Medulla oblongata (tissue), 1 donor: ENCODE measurements around the gene JPH3.

Experiments used
- DNase-seq: peaks from one replicate; pipeline ENCODE4 v3.0.0-alpha.2; 2015; ENCODE audit errors: extremely low spot score

The JPH3 gene

DNA sequence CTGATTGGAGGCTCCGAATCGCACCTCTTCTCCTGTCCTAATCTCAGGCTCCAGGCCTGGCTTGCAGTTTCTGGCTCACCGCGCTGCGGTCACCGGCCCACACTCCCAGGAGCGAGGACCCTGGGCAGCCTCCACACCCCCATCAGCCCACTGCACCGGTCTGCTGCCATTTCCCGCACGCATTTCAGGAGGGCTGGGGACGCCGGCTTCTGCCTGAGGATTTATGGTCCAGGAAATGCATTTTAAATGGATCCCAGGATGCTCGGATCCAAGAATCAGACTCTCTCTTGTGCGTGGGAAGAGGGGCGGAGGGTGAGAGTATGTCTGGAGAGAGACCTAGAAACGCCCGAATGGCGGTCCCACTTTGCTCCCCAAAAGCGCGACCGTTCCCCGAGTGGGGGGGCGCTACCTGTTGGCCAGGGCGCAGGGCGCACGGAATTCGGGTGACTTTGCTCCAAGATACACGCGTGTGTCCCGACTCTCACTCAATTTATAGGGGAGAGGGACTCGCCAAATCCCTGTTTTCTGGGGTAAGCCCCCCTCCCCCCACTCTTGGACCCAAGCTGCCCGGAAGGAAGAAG is 817 bp upstream of the JPH3 start:
- no peak for DNase-seq

DNA sequence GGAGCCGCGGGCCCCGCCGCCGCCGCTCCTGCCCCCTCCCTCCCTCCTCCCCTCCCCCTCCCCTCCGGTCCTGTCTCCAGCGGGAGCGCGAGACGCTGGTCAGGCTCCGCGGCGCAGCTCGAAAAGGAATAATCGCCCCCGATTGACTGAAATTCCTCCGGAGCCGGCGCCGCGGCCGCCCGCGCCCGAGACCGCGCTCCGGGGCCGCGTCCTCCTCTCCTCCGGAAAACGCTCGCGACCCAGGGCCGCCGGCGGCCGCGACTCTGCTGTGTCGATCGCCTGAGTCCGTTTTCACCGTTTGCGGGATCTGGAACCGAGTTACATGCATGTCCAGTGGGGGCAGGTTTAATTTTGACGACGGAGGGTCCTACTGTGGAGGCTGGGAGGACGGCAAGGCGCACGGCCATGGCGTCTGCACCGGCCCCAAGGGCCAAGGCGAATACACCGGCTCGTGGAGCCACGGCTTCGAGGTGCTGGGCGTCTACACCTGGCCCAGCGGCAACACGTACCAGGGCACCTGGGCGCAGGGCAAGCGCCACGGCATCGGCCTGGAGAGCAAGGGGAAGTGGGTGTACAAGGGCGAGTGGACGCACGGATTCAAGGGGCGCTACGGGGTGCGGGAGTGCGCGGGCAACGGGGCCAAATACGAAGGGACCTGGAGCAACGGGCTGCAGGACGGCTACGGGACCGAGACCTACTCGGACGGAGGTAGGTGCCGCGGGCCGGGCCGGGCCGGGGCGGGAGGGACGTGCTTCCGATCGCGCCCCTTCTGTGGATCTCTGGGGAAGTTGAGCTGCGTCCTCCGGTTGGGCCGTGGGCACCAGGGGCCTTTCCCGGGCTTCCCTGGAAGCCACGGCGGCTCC is 744 bp downstream of the JPH3 start:
- DNase-seq: no peak

DNA sequence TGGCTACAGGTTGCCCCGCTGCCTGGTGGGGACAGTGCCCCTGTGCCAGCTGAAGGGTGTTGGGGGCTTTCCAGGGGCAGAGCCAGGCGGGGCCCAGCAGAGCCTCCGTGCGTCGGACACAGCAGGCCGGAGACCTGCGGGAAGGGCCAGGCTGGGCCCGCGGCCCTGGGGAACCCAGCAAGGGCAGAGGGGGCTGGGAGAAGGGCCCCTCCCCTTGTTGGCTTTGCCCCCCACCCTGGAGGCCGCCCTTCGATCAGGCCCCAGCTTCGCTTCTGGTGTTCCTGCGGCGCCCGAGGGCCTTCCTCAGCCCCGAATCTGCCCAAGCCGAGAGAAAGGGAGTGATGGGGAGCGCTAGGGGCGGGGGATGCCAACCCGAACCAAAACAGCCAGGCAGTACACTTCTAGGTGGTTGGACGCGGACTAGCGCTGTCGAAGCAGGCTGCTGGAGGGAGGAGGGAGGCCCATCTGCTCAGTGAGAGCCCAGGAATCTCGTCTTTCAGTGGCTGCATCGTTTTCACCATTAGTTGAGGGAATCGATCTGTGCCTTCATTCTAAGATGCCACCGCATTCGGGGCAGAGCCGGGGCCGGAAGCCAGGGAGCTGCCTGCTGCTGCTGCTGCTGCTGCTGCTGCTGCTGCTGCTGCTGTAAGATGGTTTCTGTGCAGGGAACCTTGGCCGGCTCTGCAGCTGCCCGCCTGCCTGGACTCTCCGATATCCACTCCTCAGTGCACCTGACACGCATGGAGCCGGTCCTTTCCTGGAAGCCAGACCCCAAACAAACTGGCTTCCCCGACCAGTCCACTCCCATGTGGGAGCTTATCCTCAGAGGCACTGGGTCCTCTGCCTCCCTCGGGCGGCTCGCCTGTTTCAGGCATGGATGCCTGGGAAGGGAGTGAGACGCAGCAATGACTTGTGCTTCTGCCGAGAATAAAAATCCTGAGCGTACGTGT is 1.7 kb downstream of the JPH3 start:
- DNase-seq: no peak

DNA sequence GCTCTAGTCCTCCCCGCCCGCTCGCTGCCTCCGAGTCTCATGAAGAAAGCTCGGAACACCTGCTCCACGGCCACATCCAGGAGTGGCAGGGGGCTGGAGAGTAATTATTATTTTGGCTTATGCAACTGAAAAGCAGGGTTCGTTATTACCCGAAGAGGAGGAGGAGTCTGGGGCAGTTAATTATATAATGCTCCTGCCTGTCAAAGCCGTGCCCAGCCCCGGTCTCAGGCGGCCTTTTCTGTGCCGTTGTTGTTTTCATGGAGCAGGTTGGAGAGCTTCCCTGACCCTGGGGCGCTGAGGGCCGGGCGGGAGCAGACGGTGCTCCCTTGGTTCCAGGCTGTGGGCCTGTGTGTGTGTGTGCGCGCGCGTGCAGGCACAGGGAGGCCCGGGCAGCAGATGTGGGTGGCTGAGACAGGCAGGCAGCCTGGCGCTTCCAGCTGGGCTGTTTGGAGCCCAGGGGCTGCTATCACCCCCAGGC is 2.4 kb downstream of the JPH3 start:
- DNase-seq: no peak

DNA sequence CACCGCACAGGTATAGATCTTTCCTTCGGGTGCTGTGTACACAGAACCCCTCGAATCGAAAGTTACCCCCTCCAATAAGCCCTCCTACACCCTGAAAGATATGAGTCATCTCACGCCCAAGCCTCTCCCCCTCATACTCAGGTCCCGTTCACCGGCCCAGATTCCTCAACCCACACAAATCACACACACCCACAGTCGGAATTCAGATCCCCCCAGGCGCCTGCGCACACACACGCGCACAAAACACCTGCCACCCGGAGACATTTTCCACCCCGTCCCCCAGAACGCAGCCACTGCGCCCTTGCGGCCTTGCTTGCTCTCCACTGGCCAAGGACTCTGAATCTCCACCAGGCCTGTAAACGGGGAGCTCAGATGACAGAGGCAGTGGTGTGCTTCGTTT is 4.9 kb downstream of the JPH3 start:
- DNase-seq: no peak

DNA sequence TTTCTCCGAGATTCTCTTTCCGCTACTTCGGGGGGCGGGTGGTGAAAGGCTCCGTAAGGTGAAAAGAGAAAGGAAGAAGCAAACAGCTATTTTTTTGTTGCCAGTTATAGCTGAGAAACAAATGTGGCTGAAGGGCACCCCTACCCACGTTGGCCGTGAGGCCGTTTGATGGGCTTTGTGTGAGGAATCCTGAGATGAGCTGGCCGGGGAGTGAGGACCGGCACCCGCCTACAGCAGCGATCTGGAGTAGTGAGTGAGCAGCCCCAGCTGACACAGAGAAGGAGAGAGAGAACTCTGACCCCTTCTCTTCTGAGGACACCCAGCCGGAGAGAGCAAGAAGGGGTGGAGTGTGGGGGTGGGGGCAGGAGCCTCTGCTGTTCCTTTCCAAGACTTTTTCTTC is 5.6 kb downstream of the JPH3 start:
- DNase-seq: no peak

DNA sequence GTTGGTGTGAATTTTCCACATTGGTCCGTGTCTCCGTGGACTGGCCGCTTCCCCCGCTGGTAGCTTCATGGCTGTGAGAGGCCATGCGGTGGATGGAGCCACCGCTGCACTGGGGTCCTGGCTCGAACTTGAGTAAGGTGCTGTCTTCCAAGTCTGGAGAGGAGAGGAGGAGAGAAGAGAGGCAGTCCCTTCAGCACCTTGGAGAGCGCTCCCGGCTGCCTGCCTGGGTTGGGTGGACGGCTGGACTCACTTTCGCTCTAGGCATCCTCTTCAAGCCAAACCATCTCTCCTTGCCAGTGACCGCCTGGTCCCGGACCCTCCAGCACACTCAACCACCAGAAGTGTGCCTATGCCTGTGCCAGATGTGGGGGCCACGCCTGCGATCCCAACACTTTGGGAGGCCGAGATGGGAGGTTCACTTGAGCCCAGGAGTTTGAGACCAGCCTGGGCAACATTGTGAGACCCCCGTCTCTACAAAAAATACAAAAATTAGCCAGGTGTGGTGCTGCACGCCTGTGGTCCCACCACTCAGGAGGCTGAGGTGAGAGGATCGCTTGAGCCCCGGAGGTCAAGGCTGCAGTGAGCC is 6.2 kb downstream of the JPH3 start:
- no peak for DNase-seq

DNA sequence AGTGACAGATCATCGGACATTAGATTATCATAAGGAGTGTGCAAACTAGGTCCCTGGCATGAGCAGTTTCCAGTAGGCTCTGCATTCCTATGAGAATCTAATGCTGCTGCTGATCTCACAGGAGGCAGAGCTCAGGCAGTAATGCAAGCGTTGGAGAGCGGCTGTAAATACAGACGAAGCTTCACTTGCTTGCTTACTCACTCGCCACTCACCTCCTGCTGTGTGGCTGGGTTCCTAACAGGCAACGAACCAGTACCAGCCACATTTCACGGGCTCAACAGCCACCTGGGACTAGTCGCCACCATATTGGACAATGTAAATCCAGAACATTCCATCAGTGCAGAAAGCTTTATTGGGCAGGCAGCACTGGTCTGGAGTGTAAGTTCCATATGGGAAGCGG is 7.7 kb downstream of the JPH3 start:
- no peak for DNase-seq

DNA sequence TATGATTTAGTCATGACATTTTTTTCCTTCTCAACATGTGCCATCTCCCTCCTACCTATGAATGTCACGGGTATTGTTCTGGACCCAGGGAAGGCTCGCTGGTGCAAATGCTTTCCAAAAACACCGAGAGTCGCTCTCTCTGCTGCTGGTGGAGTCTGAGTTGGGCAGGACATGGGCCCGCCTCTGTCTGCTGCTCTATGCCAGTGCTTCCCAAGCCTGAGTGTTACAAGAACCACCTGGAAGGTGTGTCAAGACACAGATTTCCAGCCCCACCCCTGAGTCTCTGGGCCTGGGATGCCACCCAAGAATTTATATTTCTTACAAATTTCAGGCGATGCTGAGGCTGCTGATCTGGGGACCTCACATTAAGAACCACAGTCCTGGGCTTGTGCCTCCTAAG is 9.1 kb downstream of the JPH3 start:
- DNase-seq: no peak

DNA sequence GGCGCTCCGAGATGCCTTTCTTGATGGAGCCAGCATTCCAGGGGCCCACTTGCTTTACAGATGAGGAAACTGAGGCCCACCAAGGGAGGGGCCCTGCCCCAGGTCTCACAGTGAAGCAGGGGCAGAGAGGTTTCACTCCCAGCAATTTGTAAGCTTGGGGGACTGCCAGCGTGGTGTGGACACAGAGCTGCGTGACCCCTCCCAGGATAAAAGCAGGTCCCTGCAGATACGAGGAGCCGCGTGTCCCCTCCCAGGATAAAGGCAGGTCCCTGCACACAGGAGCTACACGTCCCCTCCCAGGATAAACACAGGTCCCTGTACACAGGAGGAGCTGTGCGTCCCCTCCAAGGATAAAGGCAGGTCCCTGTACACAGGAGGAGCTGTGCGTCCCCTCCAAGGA is 11.7 kb downstream of the JPH3 start:
- no peak for DNase-seq

DNA sequence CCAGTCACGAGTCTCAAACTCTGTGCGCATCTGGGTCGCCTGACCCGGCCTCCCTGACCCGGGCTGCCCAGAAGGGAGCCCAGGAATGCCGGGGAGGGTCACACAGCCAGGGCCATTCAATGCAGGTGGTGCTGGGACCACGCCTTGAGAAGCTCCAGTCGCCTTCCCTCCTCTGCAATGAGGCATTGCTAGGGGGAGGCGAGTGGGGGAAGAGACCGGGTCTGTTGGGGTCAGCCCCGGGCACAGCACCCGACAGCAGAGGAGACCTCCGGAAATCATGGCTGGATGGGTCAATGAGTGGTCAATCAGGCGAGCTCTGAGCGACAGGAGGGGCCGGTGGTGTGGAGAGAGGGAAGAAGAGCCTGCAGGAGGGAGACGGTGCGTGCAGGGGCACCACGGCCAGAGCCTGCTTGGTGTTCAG is 13.3 kb downstream of the JPH3 start:
- DNase-seq: no peak

DNA sequence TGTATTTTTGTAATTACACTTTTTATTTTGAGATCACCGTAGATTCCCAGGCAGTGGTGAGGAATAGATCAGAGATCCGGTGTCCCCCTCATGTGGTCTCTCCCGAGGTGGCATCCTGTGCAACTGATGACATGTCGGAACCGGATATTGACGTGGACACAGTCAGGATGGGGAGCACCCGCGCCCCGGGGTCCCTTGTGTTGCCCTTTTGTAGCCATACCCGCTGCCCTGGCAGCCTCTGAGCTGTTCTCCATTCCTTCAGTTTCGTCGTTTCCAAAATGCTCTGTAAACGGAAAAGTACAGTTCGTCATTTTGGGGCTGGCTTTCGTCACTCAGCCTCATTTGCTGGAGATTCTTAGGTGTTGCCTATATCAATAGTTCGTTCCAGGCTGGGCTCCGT is 14.2 kb downstream of the JPH3 start:
- DNase-seq: no peak

DNA sequence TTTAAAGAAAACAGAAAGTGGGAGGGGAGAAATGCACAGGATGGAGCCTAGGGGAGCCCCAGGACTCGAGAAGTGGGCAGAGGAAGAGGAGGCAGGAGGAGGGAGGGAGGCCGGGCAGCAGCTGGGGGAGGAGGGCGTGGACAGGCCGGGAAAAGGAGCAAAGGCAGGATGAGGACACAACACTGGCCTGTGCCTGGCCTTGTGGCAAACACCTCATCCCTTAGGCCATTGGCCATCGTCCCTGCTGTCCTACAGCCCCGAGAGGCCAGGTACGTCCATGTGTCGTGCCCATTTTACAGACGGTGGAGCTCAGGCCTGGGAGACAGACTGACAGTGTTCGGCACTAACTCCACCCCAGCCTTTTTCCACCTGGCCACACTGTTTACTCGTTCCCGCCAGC is 15.9 kb downstream of the JPH3 start:
- no peak for DNase-seq

DNA sequence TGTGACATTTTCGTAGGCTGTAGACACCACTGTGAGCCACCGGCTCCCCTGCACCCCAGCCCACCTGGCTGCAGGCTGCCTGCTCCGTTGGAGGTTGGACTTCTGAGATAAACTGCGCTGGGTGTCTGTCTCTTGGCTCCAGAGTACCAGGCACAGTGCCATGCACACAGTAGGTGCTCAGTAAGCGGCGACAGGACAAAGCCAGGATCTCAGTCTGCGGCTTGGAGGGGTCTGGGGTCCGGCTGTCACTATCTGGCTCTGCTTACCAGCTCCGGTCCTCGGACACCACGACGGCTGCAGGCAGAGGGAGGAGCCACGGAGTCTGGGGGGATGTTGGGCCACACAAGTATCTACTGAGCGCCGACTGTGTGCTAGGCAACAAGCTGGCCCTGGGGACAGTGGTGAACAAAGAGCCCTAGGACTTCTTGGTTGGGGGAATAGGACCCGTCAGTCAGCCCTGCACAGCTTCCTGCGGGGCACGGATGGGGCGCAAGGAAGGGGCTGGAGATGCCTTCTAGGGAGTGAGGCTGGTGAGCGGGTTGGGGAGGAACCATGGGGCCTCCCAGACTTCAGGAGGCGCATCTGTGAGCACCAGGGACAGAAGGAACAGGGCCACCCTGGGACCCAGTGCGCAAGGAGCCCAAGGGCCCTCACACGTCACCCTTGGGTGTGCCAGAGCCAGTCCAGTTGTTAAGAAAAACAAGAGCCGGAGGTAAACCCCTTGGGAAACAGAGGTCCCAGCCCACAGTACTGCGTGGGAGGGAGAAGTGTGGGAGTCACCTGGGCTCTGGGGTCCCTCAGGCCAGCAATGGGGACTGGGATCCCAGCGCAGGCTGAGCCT is 17.3 kb downstream of the JPH3 start:
- no peak for DNase-seq

DNA sequence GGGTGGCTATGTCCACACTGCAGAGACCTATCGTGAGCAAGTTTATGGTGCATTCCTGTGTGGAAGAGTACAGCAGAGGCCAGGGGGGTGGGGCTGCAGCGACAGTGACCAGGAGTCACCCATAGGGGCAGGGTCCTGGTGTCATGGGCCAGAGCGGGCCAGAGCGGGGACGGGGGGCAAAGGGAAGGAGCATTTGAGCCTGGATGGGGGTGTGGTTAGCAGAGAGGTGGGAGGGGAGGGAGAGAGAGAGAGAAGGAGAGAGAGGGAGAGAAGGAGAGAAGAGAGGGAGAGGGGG is 17.8 kb downstream of the JPH3 start:
- DNase-seq: no peak

DNA sequence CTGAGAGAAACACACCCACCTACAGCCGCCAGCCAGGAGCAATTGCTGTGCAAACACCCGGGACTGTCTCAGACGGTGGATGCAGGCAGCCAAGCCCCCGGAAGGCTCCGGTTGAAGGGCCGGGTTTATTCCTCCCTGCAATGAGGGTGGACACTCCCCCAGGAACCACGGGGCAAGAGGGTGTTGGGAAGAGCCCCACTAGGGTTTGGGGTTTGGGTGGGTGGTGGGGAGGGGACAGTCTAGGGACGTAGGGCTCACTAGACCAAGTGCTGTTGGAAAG is 19.2 kb downstream of the JPH3 start:
- no peak for DNase-seq

DNA sequence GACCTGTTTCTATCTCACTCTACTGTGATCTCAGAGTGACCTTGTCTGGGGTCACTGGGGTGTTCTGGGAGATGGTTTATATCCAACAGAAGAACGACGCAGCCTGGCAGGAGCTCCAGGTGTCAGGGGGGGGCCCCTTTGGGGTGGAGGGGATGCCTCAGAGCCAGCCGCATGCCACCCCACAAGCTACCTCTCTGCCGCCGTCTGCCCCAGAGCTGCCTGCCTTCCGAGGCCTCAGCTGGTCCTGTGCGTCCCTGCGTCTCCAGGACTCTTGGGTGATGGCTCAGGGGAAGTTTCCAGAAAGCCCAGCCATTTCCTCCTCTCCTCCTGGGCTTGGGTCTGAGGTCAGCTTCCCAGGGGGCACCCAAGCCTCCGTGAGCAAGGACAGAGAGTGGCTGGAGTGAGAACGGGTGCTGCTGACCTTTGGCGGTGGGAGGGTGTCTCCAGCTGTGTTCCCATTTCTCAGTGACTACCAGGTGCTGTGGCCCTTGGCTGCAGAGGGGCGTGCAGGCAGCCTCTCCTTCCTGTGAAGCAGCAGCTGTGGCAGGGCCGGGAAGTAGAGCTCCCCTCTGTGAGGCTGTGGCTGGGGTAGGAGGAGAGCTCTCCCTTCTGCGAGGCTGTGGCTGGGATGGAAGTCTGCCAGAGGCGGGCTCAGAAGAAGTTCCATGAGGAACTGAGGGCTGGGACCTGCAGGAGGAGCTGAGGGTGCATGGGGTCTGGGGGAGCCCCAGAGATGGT is 19.8 kb downstream of the JPH3 start:
- no peak for DNase-seq

DNA sequence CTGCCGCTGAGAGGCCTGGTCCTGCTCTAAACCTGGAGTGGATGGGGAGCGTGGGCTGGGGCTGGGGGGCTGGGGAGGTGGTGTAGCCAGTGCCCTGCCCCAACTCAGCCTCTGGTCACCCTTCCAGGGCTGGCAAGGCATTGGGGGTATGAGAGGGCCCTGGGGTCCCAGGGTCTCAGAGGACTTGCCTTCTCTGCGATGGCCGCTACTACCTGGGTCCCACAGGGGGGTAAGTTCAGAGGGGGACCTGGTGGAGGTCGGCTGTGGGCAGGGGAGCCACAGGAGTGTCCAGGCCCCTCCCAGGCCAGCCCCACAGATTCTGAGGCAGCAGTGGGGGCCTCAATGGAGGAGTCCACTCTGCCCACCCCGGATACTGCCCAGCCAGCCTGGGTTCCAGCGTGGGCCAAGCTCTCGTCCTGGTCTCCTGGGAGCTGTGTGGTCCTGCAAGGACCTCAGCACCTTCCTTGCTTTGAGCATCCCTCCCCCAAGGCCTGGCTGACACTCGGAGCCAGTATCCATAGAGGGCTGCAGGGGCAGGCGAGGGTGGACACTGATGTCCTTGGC is 20.5 kb downstream of the JPH3 start:
- DNase-seq: no peak

DNA sequence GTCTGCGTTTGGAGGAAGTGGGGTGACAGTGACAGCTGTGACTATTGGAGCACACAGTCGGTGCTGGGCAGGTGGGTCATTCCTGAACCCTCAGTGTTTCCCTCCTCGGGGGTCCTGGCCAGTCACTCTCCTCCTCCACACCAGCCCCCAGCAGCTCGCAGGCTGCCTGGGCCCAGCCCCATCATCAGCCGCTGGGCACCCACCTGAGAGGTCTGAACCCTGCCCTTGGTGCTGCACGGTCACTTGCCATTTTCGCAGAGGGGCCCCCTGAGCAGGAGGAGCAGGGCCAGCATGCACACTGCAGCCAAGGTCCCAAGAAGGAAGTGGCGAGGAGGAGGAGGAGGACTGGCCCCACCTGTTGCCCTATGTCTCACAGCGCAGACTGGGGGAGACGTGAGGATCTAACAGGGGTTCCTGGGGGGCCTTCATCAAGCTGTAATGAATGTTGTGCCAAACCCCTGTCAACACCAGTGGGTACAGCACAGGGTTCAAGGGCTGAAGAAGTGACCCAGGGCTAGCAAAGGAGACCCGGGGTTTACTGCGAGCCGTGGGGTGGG is 23.0 kb downstream of the JPH3 start:
- no peak for DNase-seq

DNA sequence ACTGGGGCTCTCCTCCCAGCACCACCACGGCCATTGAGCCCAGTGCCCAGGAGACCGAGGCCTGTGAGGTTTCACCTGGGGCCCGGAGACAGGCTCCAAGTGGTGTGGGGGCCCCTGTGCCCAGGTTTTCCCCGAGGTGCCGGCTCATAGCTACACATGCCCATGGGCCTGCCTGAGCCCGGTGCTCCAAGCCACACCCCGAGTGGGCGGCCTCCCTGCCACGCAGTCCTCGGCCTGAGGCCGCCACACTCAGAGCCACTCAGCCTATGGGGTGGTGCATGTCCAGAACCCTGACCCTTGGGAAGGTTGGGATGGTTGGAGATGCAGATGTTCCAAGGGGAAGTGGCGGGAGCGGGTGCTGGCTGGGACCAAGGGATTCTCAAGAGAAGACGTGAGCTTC is 24.1 kb downstream of the JPH3 start:
- DNase-seq: no peak
